ENCODE results near the gene SH3RF3.

- no peak for TF ChIP-seq CTCF (IDR thresholded peaks at IDR 0.05)
- no peak for TF ChIP-seq NRF1 (IDR thresholded peaks at IDR 0.05; ENCODE audit: low read depth, low read length)
- TF ChIP-seq MXI1 (IDR thresholded peaks at IDR 0.05; ENCODE audit: low read depth, low read length), result no peak
- no peak for TF ChIP-seq NFIC (IDR thresholded peaks at IDR 0.05; ENCODE audit: borderline replicate concordance)
- TF ChIP-seq RXRA (IDR thresholded peaks at IDR 0.05; ENCODE audit: borderline replicate concordance, low read depth), result no peak
- TF ChIP-seq POLR2AphosphoS5 (IDR thresholded peaks at IDR 0.05; ENCODE audit: low read depth, low read length), result no peak
- TF ChIP-seq MEF2A (IDR thresholded peaks at IDR 0.05; ENCODE audit: borderline replicate concordance, low read depth), result no peak
- TF ChIP-seq FOXM1 (IDR thresholded peaks at IDR 0.05; ENCODE audit: low read depth), result no peak
- no peak for TF ChIP-seq YY1 (IDR thresholded peaks at IDR 0.05; ENCODE audit: low read depth)
These were observed 413.4 kb downstream of the SH3RF3 start for GRCh38 chr2:109542384-109542783.

Measured in SK-N-SH (cell line).